H9 (cell line): ENCODE measurements around the gene MISP. TPM values are rescaled to one million over a fixed set of nuclear protein-coding genes. Genes with fewer than 3 reads are reported as not detected.

Source experiments
- DNase-seq: peaks from one replicate; pipeline ENCODE4 v3.0.0-alpha.2; 2017
- H2AFZ ChIP-seq: one replicate; pipeline ENCODE4 v1.6.1; 2013; ENCODE audit warnings: mild to moderate bottlenecking, low read length, control low read depth, moderate library complexity
- H2AK5ac ChIP-seq: 2 replicates; pipeline ENCODE4 v1.6.1; 2013; ENCODE audit warnings: low read length, control low read depth, mixed read lengths; ENCODE audit not compliant: insufficient read length
- H2BK120ac ChIP-seq: one replicate; pipeline ENCODE4 v1.6.1; 2013; ENCODE audit warnings: low read depth, mild to moderate bottlenecking, low read length, control low read depth, inconsistent platforms; ENCODE audit not compliant: poor library complexity, severe bottlenecking
- H2BK12ac ChIP-seq: 2 replicates; pipeline ENCODE4 v1.6.1; 2013; ENCODE audit warnings: low read length, control low read depth, mixed read lengths, low read depth; ENCODE audit not compliant: insufficient read length
- H2BK15ac ChIP-seq: 2 replicates; pipeline ENCODE4 v1.6.1; 2013; ENCODE audit warnings: low read depth, low read length, control low read depth
- H2BK20ac ChIP-seq: one replicate; pipeline ENCODE4 v1.6.1; 2013; ENCODE audit warnings: low read depth, mild to moderate bottlenecking, low read length, control low read depth, inconsistent platforms; ENCODE audit not compliant: poor library complexity, severe bottlenecking
- H2BK5ac ChIP-seq: 2 replicates; pipeline ENCODE4 v1.6.1; 2013; ENCODE audit warnings: low read length, control low read depth, mixed read lengths; ENCODE audit not compliant: insufficient read length
- H3K14ac ChIP-seq: 2 replicates; pipeline ENCODE4 v1.6.1; 2013; ENCODE audit warnings: low read length, control low read depth; ENCODE audit not compliant: insufficient read depth
- H3K18ac ChIP-seq: 2 replicates; pipeline ENCODE4 v1.6.1; 2013; ENCODE audit warnings: low read depth, mild to moderate bottlenecking, mixed read lengths, low read length, control low read depth; ENCODE audit not compliant: insufficient read length
- H3K23ac ChIP-seq: 2 replicates; pipeline ENCODE4 v1.6.1; 2013; ENCODE audit warnings: low read length, control low read depth, mixed read lengths, low read depth; ENCODE audit not compliant: insufficient read length
- H3K23me2 ChIP-seq: 2 replicates; pipeline ENCODE4 v1.6.1; 2013; ENCODE audit warnings: low read depth, mild to moderate bottlenecking, mixed read lengths, low read length, control low read depth; ENCODE audit not compliant: insufficient read length, poor library complexity, severe bottlenecking
- H3K27ac ChIP-seq: 2 replicates; pipeline ENCODE4 v1.5.1; 2013; ENCODE audit warnings: low read length, control low read depth, mixed read lengths, low read depth; ENCODE audit not compliant: insufficient read length
- H3K27me3 ChIP-seq: 2 replicates; pipeline ENCODE4 v1.6.1; 2013; ENCODE audit warnings: low read length, control low read depth, inconsistent platforms; ENCODE audit not compliant: insufficient read depth
- H3K4ac ChIP-seq: 2 replicates; pipeline ENCODE4 v1.6.1; 2013; ENCODE audit warnings: low read depth, mild to moderate bottlenecking, control low read depth, inconsistent platforms, low read length, moderate library complexity
- H3K4me1 ChIP-seq: 2 replicates; pipeline ENCODE4 v1.6.1; 2013; ENCODE audit warnings: low read length, control low read depth, inconsistent platforms; ENCODE audit not compliant: insufficient read depth
- H3K4me2 ChIP-seq: 2 replicates; pipeline ENCODE4 v1.6.1; 2013; ENCODE audit warnings: low read length, control low read depth, mixed read lengths; ENCODE audit not compliant: insufficient read length, insufficient read depth
- H3K56ac ChIP-seq: 2 replicates; pipeline ENCODE4 v1.6.1; 2013; ENCODE audit warnings: low read depth, mild to moderate bottlenecking, mixed read lengths, low read length, control low read depth; ENCODE audit not compliant: insufficient read length
- H3K79me1 ChIP-seq: 2 replicates; pipeline ENCODE4 v1.6.1; 2013; ENCODE audit warnings: low read depth, mild to moderate bottlenecking, moderate library complexity, low read length, control low read depth, inconsistent platforms; ENCODE audit not compliant: insufficient read depth, poor library complexity, severe bottlenecking
- H3K79me2 ChIP-seq: 2 replicates; pipeline ENCODE4 v1.6.1; 2013; ENCODE audit warnings: low read length, control low read depth, inconsistent platforms; ENCODE audit not compliant: insufficient read depth
- H3K9ac ChIP-seq: 2 replicates; pipeline ENCODE4 v1.6.1; 2013; ENCODE audit warnings: low read length, control low read depth, mixed read lengths; ENCODE audit not compliant: insufficient read length; ENCODE audit errors: extremely low read depth
- H3K9me3 ChIP-seq: one replicate; pipeline ENCODE4 v1.6.1; 2013; ENCODE audit warnings: low read depth, low read length, inconsistent platforms; ENCODE audit not compliant: control insufficient read depth
- H3T11ph ChIP-seq: one replicate; pipeline ENCODE4 v1.6.1; 2013; ENCODE audit warnings: mild to moderate bottlenecking, low read length, control low read depth, inconsistent platforms
- H4K20me1 ChIP-seq: one replicate; pipeline ENCODE4 v1.6.1; 2013; ENCODE audit not compliant: control insufficient read depth, insufficient read length, insufficient read depth
- H4K5ac ChIP-seq: 2 replicates; pipeline ENCODE4 v1.6.1; 2013; ENCODE audit warnings: low read depth, mild to moderate bottlenecking, mixed read lengths, low read length, control low read depth; ENCODE audit not compliant: insufficient read length
- H4K8ac ChIP-seq: replicated peaks from 2 replicates; pipeline ENCODE4 v1.6.1; 2013; ENCODE audit warnings: low read length, control low read depth, mixed read lengths, low read depth; ENCODE audit not compliant: insufficient read length
- H4K91ac ChIP-seq: 2 replicates; pipeline ENCODE4 v1.6.1; 2013; ENCODE audit warnings: low read depth, mild to moderate bottlenecking, moderate library complexity, mixed read lengths, low read length, control low read depth; ENCODE audit not compliant: insufficient read length
- H3K27ac Mint-ChIP-seq, 3 experiments: 2 replicates in 2 of 3; 3 replicates in 1 of 3; pipeline ENCODE4 v1.8.0; 2020 to 2021; ENCODE audit warnings: mixed read lengths in 3 of 3, mild to moderate bottlenecking in 1 of 3, moderate library complexity in 1 of 3
- H3K27me3 Mint-ChIP-seq: 2 replicates; pipeline ENCODE4 v1.8.0; 2021; ENCODE audit warnings: low read depth, mild to moderate bottlenecking, moderate library complexity, mixed read lengths
- H3K36me3 Mint-ChIP-seq, 3 experiments: 2 replicates in 2 of 3; 3 replicates in 1 of 3; pipeline ENCODE4 v1.8.0; 2020 to 2021; ENCODE audit warnings: low read depth in 3 of 3, mixed read lengths in 3 of 3; ENCODE audit not compliant: insufficient read depth in 1 of 3
- H3K4me1 Mint-ChIP-seq, 2 experiments: 2 replicates each; pipeline ENCODE4 v1.8.0; 2020; ENCODE audit warnings: mixed read lengths in 2 of 2
- H3K4me3 Mint-ChIP-seq, 2 experiments: 2 replicates in 1 of 2; 3 replicates in 1 of 2; pipeline ENCODE4 v1.8.0; 2020 to 2021; ENCODE audit warnings: mild to moderate bottlenecking in 2 of 2, mixed read lengths in 2 of 2, moderate library complexity in 1 of 2
- H3K9me3 Mint-ChIP-seq, 2 experiments: 2 replicates in 1 of 2; 3 replicates in 1 of 2; pipeline ENCODE4 v1.8.0; 2020; ENCODE audit warnings: mild to moderate bottlenecking in 2 of 2, mixed read lengths in 2 of 2, moderate library complexity in 1 of 2
- WGBS: extraction: QIAGEN DNeasy Blood & Tissue Kit; methylation state at CpG from one replicate; pipeline ENCODE4 v1.1.7; 2013; ENCODE audit warnings: missing lambda C conversion rate, low lambda C conversion rate, mixed read lengths; ENCODE audit not compliant: insufficient read length; ENCODE audit errors: extremely low coverage; 5-methylcytosine and 5-hydroxymethylcytosine counted together
- total RNA-seq: library from RNA; stranded (reverse); gene quantifications from 2 replicates; pipeline ENCODE4 v1.2.1, GENCODE V29; 2021
- TF ChIP-seq, protein P1 (sequence below): fragments of 200-600 bp; sonication (generic); conservative IDR thresholded peaks from 3 replicates; pipeline ENCODE4 v1.8.0; 2021; ENCODE audit warnings: antibody characterized with exemption, mild to moderate bottlenecking

MISP gene
- total RNA-seq, 1 experiment from 2014 or later = 0.44 TPM

DNA sequence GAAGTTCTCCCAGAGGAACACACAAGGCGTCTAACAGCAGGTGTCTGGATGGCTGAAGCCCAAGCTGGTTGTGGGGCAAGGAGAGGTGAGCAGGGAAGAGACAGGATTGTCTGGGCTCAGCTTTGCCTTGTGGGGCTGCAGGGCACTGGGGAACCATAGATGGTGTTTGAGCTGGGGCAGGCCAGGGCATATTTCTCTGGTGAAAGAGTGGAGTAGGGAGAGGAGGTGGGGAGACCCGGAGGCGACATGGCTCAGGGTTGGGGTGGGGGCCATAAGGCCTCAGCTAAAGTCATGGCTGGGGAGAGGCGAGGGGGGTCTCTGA lies 47.6 kb upstream of the MISP start:
- no CpG with 5 or more reads among the region's 4 CpGs for WGBS
- Mint-ChIP-seq H3K4me1 (peaks cover 3 to 7% of the 10 kb centered on the region in 2 experiments; a peak in 3 of 4 replicates), H3K36me3 (peaks cover 0 to 5% (median 3%) of the 10 kb centered on the region in 3 experiments; a peak in 3 of 7 replicates), H3K27ac (peak overlapping the region; percentile 63 to 90 (median 80); a peak in 4 of 7 replicates), H3K9me3 (peaks cover 8 to 9% of the 10 kb centered on the region in 2 experiments), H3K27me3 (peaks cover 19% of the 10 kb centered on the region), H3K4me3 (peak overlapping the region; percentile 66 to 73)
- DNase-seq = no peak
- Histone ChIP-seq H3K4me2 (no peak overlapping the region), H3K23ac (no peak overlapping the region), H2BK12ac (no peak overlapping the region), H3K56ac (no peak overlapping the region), H3K4ac (no peak overlapping the region), H2AK5ac (no peak overlapping the region), H2BK120ac (no peak overlapping the region), H3T11ph (no peak overlapping the region), H2AFZ (no peak overlapping the region), H3K18ac (peak overlapping the region; percentile 28), H4K5ac (no peak overlapping the region), H4K91ac (no peak overlapping the region), H3K27ac (no peak overlapping the region), H3K4me1 (no peaks in the 10 kb centered on the region; the same call in 1 of the 2 replicates), H3K79me2 (no peaks in the 10 kb centered on the region), H2BK20ac (no peak overlapping the region), H2BK15ac (no peak overlapping the region), H3K79me1 (no peaks in the 10 kb centered on the region), H3K14ac (no peak overlapping the region), H4K20me1 (no peaks in the 10 kb centered on the region), H3K27me3 (no peaks in the 10 kb centered on the region), H2BK5ac (no peak overlapping the region), H3K9me3 (no peaks in the 10 kb centered on the region), H4K8ac (no peak overlapping the region), H3K9ac (no peak overlapping the region), H3K23me2 (no peaks in the 10 kb centered on the region)
- TF ChIP-seq, protein P1, sequence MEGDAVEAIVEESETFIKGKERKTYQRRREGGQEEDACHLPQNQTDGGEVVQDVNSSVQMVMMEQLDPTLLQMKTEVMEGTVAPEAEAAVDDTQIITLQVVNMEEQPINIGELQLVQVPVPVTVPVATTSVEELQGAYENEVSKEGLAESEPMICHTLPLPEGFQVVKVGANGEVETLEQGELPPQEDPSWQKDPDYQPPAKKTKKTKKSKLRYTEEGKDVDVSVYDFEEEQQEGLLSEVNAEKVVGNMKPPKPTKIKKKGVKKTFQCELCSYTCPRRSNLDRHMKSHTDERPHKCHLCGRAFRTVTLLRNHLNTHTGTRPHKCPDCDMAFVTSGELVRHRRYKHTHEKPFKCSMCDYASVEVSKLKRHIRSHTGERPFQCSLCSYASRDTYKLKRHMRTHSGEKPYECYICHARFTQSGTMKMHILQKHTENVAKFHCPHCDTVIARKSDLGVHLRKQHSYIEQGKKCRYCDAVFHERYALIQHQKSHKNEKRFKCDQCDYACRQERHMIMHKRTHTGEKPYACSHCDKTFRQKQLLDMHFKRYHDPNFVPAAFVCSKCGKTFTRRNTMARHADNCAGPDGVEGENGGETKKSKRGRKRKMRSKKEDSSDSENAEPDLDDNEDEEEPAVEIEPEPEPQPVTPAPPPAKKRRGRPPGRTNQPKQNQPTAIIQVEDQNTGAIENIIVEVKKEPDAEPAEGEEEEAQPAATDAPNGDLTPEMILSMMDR = no peak
